IPS-15b (cell line): Measurements from ENCODE around the gene CIB4.

ENCODE experiments used
- H3K27me3 ChIP-seq: one replicate; pipeline ENCODE4 v1.6.1; 2013; ENCODE audit warnings: low read length; ENCODE audit not compliant: control insufficient read depth, insufficient read depth
- H3K36me3 ChIP-seq: one replicate; pipeline ENCODE4 v1.6.1; 2013; ENCODE audit warnings: low read length; ENCODE audit not compliant: control insufficient read depth, insufficient read depth
- H3K4me1 ChIP-seq: one replicate; pipeline ENCODE4 v1.6.1; 2013; ENCODE audit warnings: mild to moderate bottlenecking, low read length; ENCODE audit not compliant: control insufficient read depth, insufficient read depth
- H3K4me3 ChIP-seq: one replicate; pipeline ENCODE4 v1.5.1; 2013; ENCODE audit warnings: low read depth, low read length
- H3K9ac ChIP-seq: one replicate; pipeline ENCODE4 v1.6.1; 2013; ENCODE audit warnings: low read depth, mild to moderate bottlenecking, low read length
- H3K9me3 ChIP-seq: one replicate; pipeline ENCODE4 v1.6.1; 2013; ENCODE audit warnings: mild to moderate bottlenecking, low read length; ENCODE audit not compliant: control insufficient read depth, insufficient read depth

CIB4 gene

GRCh38 chr2:26537826-26538475 lies 103.2 kb downstream of the CIB4 start:
- H3K27me3 ChIP-seq = no peaks in the 10 kb centered on the region
- H3K4me3 ChIP-seq = no peak overlapping the region
- no peaks in the 10 kb centered on the region for H3K9me3 ChIP-seq
- H3K4me1 ChIP-seq = peaks cover 6% of the 10 kb centered on the region
- H3K36me3 ChIP-seq = no peaks in the 10 kb centered on the region
- no peak overlapping the region for H3K9ac ChIP-seq

- H3K4me1 ChIP-seq = peaks cover 6% of the 10 kb centered on the region
- no peaks in the 10 kb centered on the region for H3K27me3 ChIP-seq
- H3K36me3 ChIP-seq = no peaks in the 10 kb centered on the region
- no peaks in the 10 kb centered on the region for H3K9me3 ChIP-seq
- no peak overlapping the region for H3K9ac ChIP-seq
- H3K4me3 ChIP-seq = no peak overlapping the region
Observed at GRCh38 chr2:26537069-26537825, 103.9 kb downstream of the CIB4 start.

DNA sequence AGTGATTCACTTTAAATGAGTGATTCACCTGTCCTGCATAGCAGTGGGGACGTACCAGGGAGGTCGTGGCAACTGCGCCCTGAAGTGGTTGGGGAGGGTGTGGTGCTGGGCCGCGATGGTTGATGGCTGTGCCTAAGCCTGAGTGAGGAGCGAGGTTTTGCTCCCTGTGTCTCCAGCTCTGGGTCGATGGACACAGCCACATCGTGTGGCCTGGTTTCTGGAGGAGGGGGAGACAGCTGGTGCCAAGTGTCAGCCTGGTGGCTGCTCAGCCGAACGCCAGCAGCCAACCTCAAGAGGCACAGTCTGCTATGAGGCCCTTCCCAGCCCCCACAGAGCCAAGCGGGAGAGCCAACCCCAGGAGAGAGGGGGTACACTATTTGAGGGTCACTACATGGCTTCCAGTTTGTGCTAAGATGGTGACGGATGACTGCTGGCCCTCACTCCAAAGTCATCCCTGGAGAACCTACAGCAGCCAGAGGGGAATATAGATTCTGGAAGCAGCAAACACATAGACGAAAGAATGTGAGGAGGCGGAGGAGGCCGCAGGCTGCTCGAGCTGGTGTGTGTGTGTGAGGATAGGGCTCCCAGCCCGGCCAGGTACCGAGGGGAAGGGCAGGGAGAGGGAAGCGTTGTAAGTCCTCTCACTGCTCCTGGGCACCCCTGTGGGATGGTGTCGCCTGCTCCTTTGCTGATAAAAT lies 104.6 kb downstream of the CIB4 start:
- no peaks in the 10 kb centered on the region for H3K36me3 ChIP-seq
- H3K4me1 ChIP-seq = peaks cover 6% of the 10 kb centered on the region
- H3K9ac ChIP-seq = no peak overlapping the region

DNA sequence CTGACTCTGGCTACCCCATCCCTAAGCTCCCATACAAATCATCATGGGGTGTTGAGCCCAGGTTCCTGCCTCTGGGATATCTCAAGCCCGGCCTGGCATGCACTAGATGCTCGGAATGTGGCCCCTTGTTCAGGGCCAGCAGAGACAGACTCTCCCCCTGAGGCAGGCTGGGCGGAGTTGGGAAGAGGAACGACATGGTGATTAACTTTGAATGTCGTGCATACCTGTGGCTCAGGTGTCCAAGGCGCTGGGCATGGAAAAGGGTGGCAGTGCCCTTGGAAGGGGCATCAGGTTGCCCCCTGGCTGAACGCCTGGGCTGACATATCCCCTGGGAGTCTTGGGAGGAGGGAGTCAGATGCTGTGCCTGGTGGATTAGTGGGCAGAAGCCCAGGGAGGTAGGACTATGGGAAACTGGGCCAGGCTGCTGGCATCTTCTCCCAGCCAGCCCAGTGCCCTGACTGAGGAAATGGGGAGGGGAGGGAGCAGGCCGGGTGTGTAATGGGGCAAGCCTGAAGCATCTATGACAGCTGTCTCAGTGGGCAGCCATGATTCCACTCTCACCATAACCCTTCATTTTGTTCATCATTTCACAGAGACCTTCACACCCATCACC lies 105.4 kb downstream of the CIB4 start:
- H3K4me3 ChIP-seq = no peak overlapping the region
- no peaks in the 10 kb centered on the region for H3K36me3 ChIP-seq
- H3K9ac ChIP-seq = no peak overlapping the region
- peaks cover under 1% of the 10 kb centered on the region for H3K4me1 ChIP-seq
- no peaks in the 10 kb centered on the region for H3K27me3 ChIP-seq
- no peaks in the 10 kb centered on the region for H3K9me3 ChIP-seq

More for the DNA sequence above, 104.6 kb downstream of the CIB4 start:
- no peak overlapping the region for H3K4me3 ChIP-seq
- H3K9me3 ChIP-seq = no peaks in the 10 kb centered on the region
- no peaks in the 10 kb centered on the region for H3K27me3 ChIP-seq

- Histone ChIP-seq H3K4me3 (no peak overlapping the region), H3K4me1 (no peaks in the 10 kb centered on the region), H3K9me3 (no peaks in the 10 kb centered on the region), H3K36me3 (no peaks in the 10 kb centered on the region), H3K9ac (no peak overlapping the region), H3K27me3 (no peaks in the 10 kb centered on the region)
Observed at GRCh38 chr2:26534865-26535662, 106.1 kb downstream of the CIB4 start.

GRCh38 chr2:26534098-26534864 lies 106.9 kb downstream of the CIB4 start:
- Histone ChIP-seq H3K4me1 (no peaks in the 10 kb centered on the region), H3K9me3 (no peaks in the 10 kb centered on the region), H3K36me3 (no peaks in the 10 kb centered on the region), H3K27me3 (no peaks in the 10 kb centered on the region), H3K9ac (no peak overlapping the region), H3K4me3 (no peak overlapping the region)

DNA sequence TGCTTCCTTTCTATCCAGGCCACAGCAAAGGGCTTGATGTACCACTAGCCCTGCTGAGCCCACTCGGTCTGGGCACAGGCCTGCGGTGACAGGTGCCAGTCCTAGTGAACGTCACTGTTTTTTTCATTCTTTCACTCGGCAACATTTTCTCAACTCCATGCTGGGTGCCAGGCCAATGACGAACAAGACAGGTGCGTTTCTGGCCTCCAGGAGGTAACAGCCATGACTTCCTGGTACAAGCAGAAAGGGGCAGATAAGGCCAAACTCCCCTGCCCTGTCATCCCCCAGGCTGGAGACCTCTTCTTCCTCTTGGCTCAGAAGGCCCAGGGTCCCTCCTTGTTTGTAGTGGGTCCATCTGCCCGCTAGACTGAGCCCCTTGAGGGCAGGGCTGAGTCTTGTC lies 107.5 kb downstream of the CIB4 start:
- Histone ChIP-seq H3K4me1 (no peaks in the 10 kb centered on the region), H3K36me3 (no peaks in the 10 kb centered on the region), H3K4me3 (no peak overlapping the region), H3K9me3 (no peaks in the 10 kb centered on the region), H3K9ac (no peak overlapping the region), H3K27me3 (no peaks in the 10 kb centered on the region)

DNA sequence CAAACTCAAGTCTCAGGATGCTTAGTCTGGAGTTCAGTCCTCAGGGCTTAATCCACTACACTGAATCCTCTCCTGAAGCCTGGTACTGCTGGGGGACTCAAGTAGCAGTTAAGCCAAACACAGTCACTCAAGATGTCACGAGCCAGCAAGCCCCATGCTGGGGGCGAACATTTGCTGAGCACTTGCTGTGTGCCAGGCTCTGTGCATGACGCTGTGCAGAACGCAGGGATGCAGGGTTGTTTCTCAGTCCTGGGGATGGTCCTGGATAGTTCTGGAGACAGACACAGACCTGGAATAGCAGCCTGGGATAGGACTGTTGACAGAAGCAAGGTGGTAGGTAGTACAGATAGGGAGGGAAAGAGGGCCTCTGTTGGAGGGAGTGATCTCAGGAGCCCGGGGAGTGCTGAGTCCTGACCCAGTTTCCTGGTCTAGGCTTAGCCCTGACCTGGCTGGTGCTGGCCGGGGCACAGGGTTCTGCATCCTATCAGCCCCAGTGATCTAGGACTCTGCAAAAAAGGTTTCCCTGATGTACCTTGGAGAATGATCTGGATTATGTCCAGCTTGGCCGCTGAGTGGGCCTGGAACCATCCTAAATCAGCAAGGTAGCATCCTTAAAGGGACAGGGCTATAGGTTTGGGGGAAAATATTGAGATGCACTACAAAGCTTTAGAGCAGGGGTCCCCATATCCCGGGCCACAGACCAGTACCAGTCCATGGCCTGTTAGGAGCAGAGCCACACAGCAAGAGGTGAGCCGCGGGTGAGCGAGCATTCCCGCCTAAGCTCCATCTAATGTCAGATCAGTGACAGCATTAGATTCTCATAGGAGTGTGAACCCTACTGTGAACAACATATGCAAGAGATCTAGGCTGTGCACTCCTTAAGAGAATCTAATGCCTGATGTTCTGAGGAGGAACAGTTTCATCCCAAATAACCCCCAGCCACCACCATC lies 108.6 kb downstream of the CIB4 start:
- no peaks in the 10 kb centered on the region for H3K9me3 ChIP-seq
- no peak overlapping the region for H3K4me3 ChIP-seq
- H3K36me3 ChIP-seq = no peaks in the 10 kb centered on the region
- H3K27me3 ChIP-seq = no peaks in the 10 kb centered on the region
- no peak overlapping the region for H3K9ac ChIP-seq
- no peaks in the 10 kb centered on the region for H3K4me1 ChIP-seq
